BLaER1 treated with 17β-estradiol and CSF1 and Interleukin-3, amounts not matched to agents 10 nM and 100 nM (cell line): Measurements from ENCODE around the gene CELF5.

Experiments used
- H3K27ac ChIP-seq, 11 experiments: shearing (Covaris generic); formaldehyde crosslinking; 2 replicates each; pipeline ENCODE4 v1.8.1; 2022
- H3K27me3 ChIP-seq, 11 experiments: shearing (Covaris generic); formaldehyde crosslinking; 2 replicates each; pipeline ENCODE4 v1.8.1; 2022
- H3K36me3 ChIP-seq, 11 experiments: shearing (Covaris generic); formaldehyde crosslinking; 2 replicates each; pipeline ENCODE4 v1.8.1; 2022
- H3K4me1 ChIP-seq, 10 experiments: shearing (Covaris generic); formaldehyde crosslinking; 2 replicates each; pipeline ENCODE4 v1.8.1; 2022
- H3K4me2 ChIP-seq, 11 experiments: shearing (Covaris generic); formaldehyde crosslinking; 2 replicates each; pipeline ENCODE4 v1.8.1; 2022
- H3K4me3 ChIP-seq, 10 experiments: shearing (Covaris generic); formaldehyde crosslinking; 2 replicates each; pipeline ENCODE4 v1.8.1; 2022
- H3K9ac ChIP-seq, 11 experiments: shearing (Covaris generic); formaldehyde crosslinking; 2 replicates each; pipeline ENCODE4 v1.8.1; 2022
- H3K9me3 ChIP-seq, 11 experiments: shearing (Covaris generic); formaldehyde crosslinking; replicated peaks in 1 of 11; 2 replicates each; pipeline ENCODE4 v1.8.1; 2022
- H4K20me1 ChIP-seq, 11 experiments: shearing (Covaris generic); formaldehyde crosslinking; 2 replicates each; pipeline ENCODE4 v1.8.1; 2022
- Cebpa-rat ChIP-seq, 11 experiments: shearing (Covaris generic); IDR thresholded peaks; 2 replicates each; pipeline ENCODE4 v1.8.1; 2022

CELF5 gene

DNA sequence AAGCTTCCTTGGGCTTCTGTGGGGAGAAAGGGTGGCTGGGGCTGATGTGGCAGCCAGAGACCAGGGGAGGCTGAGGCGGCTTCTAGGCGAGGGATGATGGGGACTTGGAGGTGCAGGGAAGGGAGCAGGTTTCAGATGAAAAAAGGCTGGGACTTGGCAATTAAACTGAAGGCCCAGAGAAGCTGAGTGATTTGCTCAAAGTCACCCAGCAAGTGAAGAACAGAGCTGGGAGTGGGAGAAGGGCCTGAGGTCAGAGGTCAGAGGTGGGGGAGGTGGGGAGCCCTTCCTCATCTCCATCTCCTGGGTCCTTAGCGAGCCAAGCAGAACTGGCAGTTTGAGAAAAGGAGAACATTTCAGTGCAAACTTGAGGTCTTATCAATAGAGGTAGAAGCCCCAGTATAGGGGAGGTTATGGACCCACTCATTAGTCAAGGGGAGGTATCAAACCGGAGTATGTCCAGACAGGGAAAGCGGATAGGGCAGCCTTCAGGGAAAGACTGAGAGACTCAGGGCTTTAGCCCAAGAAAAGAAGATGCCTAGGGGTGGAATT lies 92.3 kb downstream of the CELF5 start:
- TF ChIP-seq Cebpa-rat (IDR thresholded peaks at IDR 0.05): no peak
- Histone ChIP-seq H3K27me3 (peaks cover 9 to 20% (median 15%) of the 10 kb centered on the region in 11 experiments; a peak in 21 of 22 replicates), H3K36me3 (no peaks in the 10 kb centered on the region), H3K4me1 (peaks cover 0 to 4% (median 0%) of the 10 kb centered on the region in 10 experiments; a peak in 1 of 20 replicates), H3K9me3 (no peaks in the 10 kb centered on the region), H3K27ac (no peak overlapping the region), H3K9ac (no peak overlapping the region), H4K20me1 (peaks cover 0 to 18% (median 0%) of the 10 kb centered on the region in 11 experiments; a peak in 2 of 22 replicates), H3K4me3 (no peak overlapping the region), H3K4me2 (no peak overlapping the region)

- Histone ChIP-seq H3K9me3 (no peaks in the 10 kb centered on the region), H3K27me3 (peaks cover 0 to 5% (median 0%) of the 10 kb centered on the region in 11 experiments; a peak in 4 of 22 replicates), H3K27ac (no peak overlapping the region), H3K9ac (no peak overlapping the region), H3K4me1 (peaks cover 0 to 6% (median 4%) of the 10 kb centered on the region in 10 experiments; a peak in 6 of 20 replicates), H3K4me2 (no peak overlapping the region), H3K4me3 (no peak overlapping the region), H3K36me3 (no peaks in the 10 kb centered on the region), H4K20me1 (peaks cover 0 to 7% (median 0%) of the 10 kb centered on the region in 11 experiments; a peak in 2 of 22 replicates)
- no peak for TF ChIP-seq Cebpa-rat (IDR thresholded peaks at IDR 0.05)
Measured at GRCh38 chr19:3319643-3320353, 95.3 kb downstream of the CELF5 start.

DNA sequence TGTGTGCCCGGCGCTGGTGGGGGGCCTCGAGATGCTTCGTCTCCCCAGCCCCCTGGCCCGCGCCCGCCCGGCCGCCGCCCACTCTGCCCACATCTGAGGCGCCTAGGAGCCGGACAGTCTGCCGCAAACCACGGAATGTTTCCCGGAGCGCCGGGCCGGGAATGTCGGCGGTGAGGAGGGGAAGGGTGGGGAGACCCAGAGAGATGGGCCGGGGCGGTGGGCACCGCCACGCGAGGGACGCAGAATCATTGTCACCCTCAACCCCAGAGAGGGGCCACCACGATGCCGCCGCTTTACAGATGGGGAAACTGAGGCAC lies 95.9 kb downstream of the CELF5 start:
- TF ChIP-seq Cebpa-rat (IDR thresholded peaks at IDR 0.05): no peak
- peaks cover 0 to 6% (median 4%) of the 10 kb centered on the region in 10 experiments; a peak in 6 of 20 replicates for H3K4me1 ChIP-seq
- peaks cover 0 to 5% (median 0%) of the 10 kb centered on the region in 11 experiments; a peak in 4 of 22 replicates for H3K27me3 ChIP-seq
- H3K9ac ChIP-seq: no peak overlapping the region
- no peaks in the 10 kb centered on the region for H3K36me3 ChIP-seq
- H3K27ac ChIP-seq: no peak overlapping the region
- no peaks in the 10 kb centered on the region for H3K9me3 ChIP-seq
- no peak overlapping the region for H3K4me3 ChIP-seq
- 0 out of 22 replicates have a peak, but pooled peaks cover 0 to 2% (median 0%) of the 10 kb centered on the region in 11 experiments for H4K20me1 ChIP-seq
- H3K4me2 ChIP-seq: no peak overlapping the region

DNA sequence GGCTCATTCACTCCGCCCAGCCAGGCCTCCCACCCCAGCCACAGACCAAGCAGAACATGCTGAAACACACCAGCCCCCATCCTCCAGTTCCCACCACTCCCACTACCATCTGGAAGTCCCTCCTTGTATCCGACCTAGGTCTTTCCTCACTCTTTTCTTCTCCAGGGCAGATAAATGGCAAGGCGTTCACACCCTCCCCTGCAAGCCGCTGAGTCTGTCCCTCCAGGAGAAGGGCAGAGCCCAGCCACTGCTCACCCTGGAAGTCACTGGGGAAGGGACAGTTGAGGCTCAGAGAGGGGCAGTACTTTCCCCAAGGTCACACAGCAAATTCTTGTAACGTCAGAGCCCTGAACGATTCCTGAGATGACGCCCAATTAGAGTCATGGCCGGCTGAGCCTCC lies 96.4 kb downstream of the CELF5 start:
- H3K27ac ChIP-seq: no peak overlapping the region
- H3K4me2 ChIP-seq: no peak overlapping the region
- H3K4me1 ChIP-seq: peaks cover 0 to 6% (median 4%) of the 10 kb centered on the region in 10 experiments; a peak in 6 of 20 replicates
- no peak overlapping the region for H3K9ac ChIP-seq
- no peaks in the 10 kb centered on the region for H3K36me3 ChIP-seq
- no peaks in the 10 kb centered on the region for H4K20me1 ChIP-seq
- TF ChIP-seq Cebpa-rat (IDR thresholded peaks at IDR 0.05): no peak
- H3K9me3 ChIP-seq: no peaks in the 10 kb centered on the region
- H3K27me3 ChIP-seq: peaks cover 0 to 5% (median 0%) of the 10 kb centered on the region in 11 experiments; a peak in 4 of 22 replicates
- no peak overlapping the region for H3K4me3 ChIP-seq

- Histone ChIP-seq H4K20me1 (no peaks in the 10 kb centered on the region), H3K27me3 (peaks cover 0 to 5% (median 0%) of the 10 kb centered on the region in 11 experiments; a peak in 4 of 22 replicates), H3K4me3 (no peak overlapping the region), H3K36me3 (no peaks in the 10 kb centered on the region), H3K4me1 (peaks cover 0 to 6% (median 4%) of the 10 kb centered on the region in 10 experiments; a peak in 6 of 20 replicates), H3K27ac (no peak overlapping the region), H3K4me2 (no peak overlapping the region), H3K9ac (no peak overlapping the region), H3K9me3 (no peaks in the 10 kb centered on the region)
- TF ChIP-seq Cebpa-rat (IDR thresholded peaks at IDR 0.05): no peak
Measured at GRCh38 chr19:3321696-3322095, 97.2 kb downstream of the CELF5 start.

DNA sequence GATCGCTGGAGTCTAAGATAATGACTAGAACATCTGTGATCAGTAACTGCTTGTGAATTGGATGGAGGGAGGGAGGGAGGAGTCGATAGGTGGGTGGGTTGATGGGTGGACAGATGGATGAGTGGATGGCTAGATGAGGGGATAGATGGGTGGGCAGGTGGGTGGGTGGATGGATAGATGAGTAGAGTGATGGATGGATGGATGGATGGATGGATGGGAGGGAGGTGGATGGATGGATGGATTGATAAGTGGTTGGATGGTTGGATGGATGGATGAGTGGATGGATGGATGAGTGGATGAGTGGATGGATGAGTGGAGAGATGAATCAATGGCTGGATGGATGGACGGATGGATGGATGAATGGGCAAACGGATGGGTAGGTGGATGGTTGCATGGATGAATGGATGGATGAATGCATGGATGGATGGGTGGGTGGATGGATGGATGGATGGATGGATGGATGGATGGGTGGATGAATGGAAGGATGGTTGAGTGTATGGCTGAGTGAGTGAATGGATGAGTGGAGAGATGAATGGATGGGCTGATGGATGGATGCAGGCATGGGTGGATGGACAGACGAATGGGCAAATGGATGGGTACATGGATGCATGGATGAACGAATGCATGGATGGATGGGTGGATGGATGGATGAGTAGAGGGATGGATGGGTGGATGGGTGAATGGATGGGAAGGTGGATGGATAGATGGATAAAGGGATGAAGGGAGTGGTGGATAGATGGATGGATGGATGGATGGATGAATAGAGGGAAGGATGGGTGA lies 97.9 kb downstream of the CELF5 start:
- Histone ChIP-seq H4K20me1 (no peaks in the 10 kb centered on the region), H3K27me3 (peaks cover 0 to 5% (median 0%) of the 10 kb centered on the region in 11 experiments; a peak in 3 of 22 replicates), H3K4me3 (no peak overlapping the region), H3K36me3 (no peaks in the 10 kb centered on the region), H3K9me3 (no peaks in the 10 kb centered on the region), H3K9ac (no peak overlapping the region), H3K4me1 (peaks cover 0 to 6% (median 4%) of the 10 kb centered on the region in 10 experiments; a peak in 6 of 20 replicates), H3K4me2 (peak overlapping the region in 5 of 11 experiments; percentile 11 to 54 (median 36); a peak in 5 of 22 replicates), H3K27ac (no peak overlapping the region)
- no peak for TF ChIP-seq Cebpa-rat (IDR thresholded peaks at IDR 0.05)

- Histone ChIP-seq H3K27me3 (peaks cover 0 to 5% (median 0%) of the 10 kb centered on the region in 11 experiments; a peak in 3 of 22 replicates), H3K4me3 (no peak overlapping the region), H3K36me3 (no peaks in the 10 kb centered on the region), H3K4me1 (peaks cover 0 to 6% (median 4%) of the 10 kb centered on the region in 10 experiments; a peak in 6 of 20 replicates), H4K20me1 (no peaks in the 10 kb centered on the region), H3K9ac (no peak overlapping the region), H3K9me3 (no peaks in the 10 kb centered on the region), H3K27ac (no peak overlapping the region), H3K4me2 (peak overlapping the region in 6 of 11 experiments; percentile 11 to 54 (median 35); a peak in 7 of 22 replicates)
- TF ChIP-seq Cebpa-rat (IDR thresholded peaks at IDR 0.05): no peak
Measured at GRCh38 chr19:3323026-3323425, 98.6 kb downstream of the CELF5 start.

DNA sequence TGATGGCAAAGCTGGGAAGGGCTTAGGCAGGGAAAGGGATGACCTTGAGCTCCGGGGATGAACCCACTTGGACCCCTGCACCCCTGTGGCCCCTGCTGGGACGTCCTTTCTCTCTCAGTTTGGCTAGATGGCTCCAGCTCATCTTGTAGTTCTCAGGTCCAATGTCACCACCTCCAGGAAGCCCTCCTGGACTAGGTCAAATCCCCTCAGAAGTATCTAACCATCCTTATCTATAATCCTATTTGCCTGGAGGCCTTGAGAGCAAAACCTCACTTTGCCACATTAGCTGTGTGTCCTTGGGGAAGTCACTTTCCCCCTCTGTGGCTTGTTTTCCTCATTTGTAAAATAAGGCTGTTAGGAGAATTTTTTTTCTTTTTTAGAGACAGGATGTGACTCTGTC lies 99.2 kb downstream of the CELF5 start:
- peaks cover 0 to 6% (median 4%) of the 10 kb centered on the region in 10 experiments; a peak in 6 of 20 replicates for H3K4me1 ChIP-seq
- H3K36me3 ChIP-seq: no peaks in the 10 kb centered on the region
- no peak overlapping the region for H3K9ac ChIP-seq
- no peaks in the 10 kb centered on the region for H4K20me1 ChIP-seq
- no peaks in the 10 kb centered on the region for H3K9me3 ChIP-seq
- no peak overlapping the region for H3K27ac ChIP-seq
- H3K4me2 ChIP-seq: no peak overlapping the region
- no peak for TF ChIP-seq Cebpa-rat (IDR thresholded peaks at IDR 0.05)
- peaks cover 0 to 5% (median 0%) of the 10 kb centered on the region in 11 experiments; a peak in 3 of 22 replicates for H3K27me3 ChIP-seq
- H3K4me3 ChIP-seq: no peak overlapping the region

GRCh38 chr19:3324405-3324856 lies 100.0 kb downstream of the CELF5 start:
- Histone ChIP-seq H3K27ac (no peak overlapping the region), H3K4me1 (peaks cover 0 to 6% (median 4%) of the 10 kb centered on the region in 10 experiments; a peak in 6 of 20 replicates), H3K9me3 (no peaks in the 10 kb centered on the region), H3K27me3 (peaks cover 0 to 5% (median 0%) of the 10 kb centered on the region in 11 experiments; a peak in 3 of 22 replicates), H3K4me2 (no peak overlapping the region), H3K9ac (no peak overlapping the region), H3K4me3 (no peak overlapping the region), H4K20me1 (no peaks in the 10 kb centered on the region), H3K36me3 (no peaks in the 10 kb centered on the region)
- no peak for TF ChIP-seq Cebpa-rat (IDR thresholded peaks at IDR 0.05)
